H1 (cell line): Measurements from ENCODE around the gene GALNT15. TPM values are rescaled to one million over a fixed set of nuclear protein-coding genes. Genes with fewer than 3 reads are reported as not detected.

ENCODE experiments used
- CTCF ChIA-PET: fragments of 300-600 bp; sonication (Branson Sonifier 250); formaldehyde crosslinking; loops from one replicate; lab custom pipeline; 2021; ENCODE audit not compliant: partially characterized antibody; lab: Charles Lee
- POLR2A ChIA-PET: fragments of 300-600 bp; sonication (Branson Sonifier 250); formaldehyde crosslinking; loops from one replicate; lab custom pipeline; 2021; ENCODE audit warnings: inconsistent platforms; ENCODE audit not compliant: partially characterized antibody; lab: Charles Lee
- DNase-seq, 2 experiments: peaks; one replicate each; pipeline versions ENCODE4 v3.0.0 to v3.0.0-alpha.2; 2010 to 2022; ENCODE audit warnings: low spot score in 2 of 2, low read depth in 1 of 2, mixed read lengths in 1 of 2
- FAIRE-seq: peaks from 2 replicates; lab custom pipeline; 2011; peaks lifted over from hg19 to GRCh38; lab: Jason Lieb, UNC
- H2AFZ ChIP-seq: 2 replicates; pipeline ENCODE4 v1.8.1; 2012; ENCODE audit warnings: low read length, inconsistent platforms
- H2AK5ac ChIP-seq: 2 replicates; pipeline ENCODE4 v1.6.1; 2013; ENCODE audit warnings: low read depth, low read length
- H2BK120ac ChIP-seq: replicated peaks from 2 replicates; pipeline ENCODE3; 2013; ENCODE audit warnings: low read depth, low read length, inconsistent platforms
- H2BK12ac ChIP-seq: 2 replicates; pipeline ENCODE4 v1.6.1; 2013; ENCODE audit warnings: low read depth, low read length
- H2BK15ac ChIP-seq: 2 replicates; pipeline ENCODE4 v1.6.1; 2013; ENCODE audit warnings: low read length
- H2BK20ac ChIP-seq: 2 replicates; pipeline ENCODE4 v1.6.1; 2013; ENCODE audit warnings: low read length
- H2BK5ac ChIP-seq: 2 replicates; pipeline ENCODE4 v1.6.1; 2013; ENCODE audit warnings: low read depth, low read length
- H3K14ac ChIP-seq: 2 replicates; pipeline ENCODE4 v1.6.1; 2013; ENCODE audit warnings: inconsistent platforms; ENCODE audit not compliant: insufficient read length
- H3K18ac ChIP-seq: 2 replicates; pipeline ENCODE4 v1.6.1; 2013; ENCODE audit warnings: low read length; ENCODE audit errors: extremely low read depth
- H3K23ac ChIP-seq: 2 replicates; pipeline ENCODE4 v1.6.1; 2013; ENCODE audit warnings: inconsistent platforms; ENCODE audit not compliant: insufficient read length
- H3K23me2 ChIP-seq: 2 replicates; pipeline ENCODE4 v1.6.1; 2013; ENCODE audit warnings: low read depth, low read length
- H3K27ac ChIP-seq: 2 replicates; pipeline ENCODE4 v1.6.1; 2011; ENCODE audit warnings: low read depth, low read length, inconsistent platforms
- H3K27me3 ChIP-seq, 4 experiments: replicated peaks in 1 of 4; 1 replicate in 1 of 4; 2 replicates in 3 of 4; pipeline versions ENCODE4 v1.6.1 to v1.8.1; 2011 to 2013; ENCODE audit warnings: low read length in 3 of 4, mild to moderate bottlenecking in 3 of 4, inconsistent platforms in 2 of 4, mixed read lengths in 2 of 4, moderate library complexity in 1 of 4; ENCODE audit not compliant: control insufficient read depth in 3 of 4, insufficient read depth in 3 of 4; ENCODE audit errors: extremely low read depth in 1 of 4
- H3K36me3 ChIP-seq, 4 experiments: 2 replicates each; pipeline versions ENCODE4 v1.6.1 to v1.8.1; 2011 to 2013; ENCODE audit warnings: mild to moderate bottlenecking in 4 of 4, low read length in 3 of 4, moderate library complexity in 2 of 4, control low read depth in 1 of 4, inconsistent platforms in 1 of 4; ENCODE audit not compliant: insufficient read depth in 4 of 4, control insufficient read depth in 2 of 4
- H3K4ac ChIP-seq: replicated peaks from 2 replicates; pipeline ENCODE3; 2013; ENCODE audit warnings: low read length, low read depth, mixed read lengths, inconsistent platforms; ENCODE audit not compliant: insufficient read length
- H3K4me1 ChIP-seq, 4 experiments: replicated peaks in 1 of 4; 1 replicate in 1 of 4; 2 replicates in 3 of 4; pipeline versions ENCODE4 v1.6.1 to v1.8.1; 2011 to 2013; ENCODE audit warnings: low read length in 3 of 4, inconsistent platforms in 2 of 4, mixed read lengths in 1 of 4; ENCODE audit not compliant: insufficient read depth in 4 of 4, control insufficient read depth in 3 of 4
- H3K4me2 ChIP-seq, 2 experiments: 2 replicates each; pipeline versions ENCODE4 v1.6.1 to v1.8.1; 2011 to 2013; ENCODE audit warnings: low read depth in 2 of 2, low read length in 2 of 2, control low read depth in 1 of 2, inconsistent platforms in 1 of 2, mild to moderate bottlenecking in 1 of 2; ENCODE audit not compliant: insufficient read depth in 1 of 2
- H3K4me3 ChIP-seq, 4 experiments: fragments of 200-600, 300-600 bp in 1 of 4; sonication (generic), shearing (Covaris generic), sonication (Bioruptor Twin) in 1 of 4; 2 replicates each; pipeline versions ENCODE4 v1.5.1 to v1.8.1; 2011 to 2016; ENCODE audit warnings: low read length in 4 of 4, low read depth in 3 of 4, control low read depth in 2 of 4, inconsistent platforms in 2 of 4, mild to moderate bottlenecking in 2 of 4, mixed read lengths in 1 of 4, moderate library complexity in 1 of 4; ENCODE audit not compliant: insufficient read depth in 2 of 4; ENCODE audit errors: extremely low read depth in 1 of 4
- H3K56ac ChIP-seq: replicated peaks from 2 replicates; pipeline ENCODE3; 2013; ENCODE audit warnings: low read depth, mild to moderate bottlenecking, mixed read lengths, low read length, inconsistent platforms; ENCODE audit not compliant: insufficient read length
- H3K79me1 ChIP-seq: 2 replicates; pipeline ENCODE4 v1.6.1; 2013; ENCODE audit warnings: low read depth, low read length, control low read depth
- H3K79me2 ChIP-seq, 2 experiments: 2 replicates each; pipeline versions ENCODE4 v1.6.1 to v1.8.1; 2012 to 2013; ENCODE audit warnings: low read length in 2 of 2, mild to moderate bottlenecking in 2 of 2, inconsistent platforms in 1 of 2; ENCODE audit not compliant: insufficient read depth in 2 of 2, control insufficient read depth in 1 of 2
- H3K9ac ChIP-seq, 4 experiments: replicated peaks in 1 of 4; 1 replicate in 1 of 4; 2 replicates in 3 of 4; pipeline versions ENCODE4 v1.6.1 to v1.8.1; 2011 to 2013; ENCODE audit warnings: low read depth in 3 of 4, low read length in 3 of 4, control low read depth in 2 of 4, mild to moderate bottlenecking in 2 of 4, moderate library complexity in 2 of 4, inconsistent platforms in 1 of 4; ENCODE audit errors: extremely low read depth in 1 of 4
- H3K9me3 ChIP-seq, 2 experiments: 2 replicates each; pipeline versions ENCODE4 v1.6.1 to v1.8.1; 2012 to 2013; ENCODE audit warnings: mild to moderate bottlenecking in 2 of 2, moderate library complexity in 2 of 2, control low read depth in 1 of 2, inconsistent platforms in 1 of 2, low read depth in 1 of 2, low read length in 1 of 2, mixed read lengths in 1 of 2; ENCODE audit not compliant: insufficient read depth in 2 of 2
- H4K20me1 ChIP-seq, 2 experiments: replicated peaks in 1 of 2; 2 replicates each; pipeline versions ENCODE3 to v1.8.1; 2011 to 2013; ENCODE audit warnings: inconsistent platforms in 2 of 2, low read length in 2 of 2, mild to moderate bottlenecking in 1 of 2; ENCODE audit not compliant: insufficient read depth in 2 of 2, control insufficient read depth in 1 of 2
- H4K5ac ChIP-seq: 2 replicates; pipeline ENCODE4 v1.6.1; 2013; ENCODE audit warnings: low read length, low read depth, mixed read lengths, inconsistent platforms; ENCODE audit not compliant: insufficient read length
- H4K8ac ChIP-seq: 2 replicates; pipeline ENCODE4 v1.8.0; 2013; ENCODE audit warnings: mild to moderate bottlenecking, moderate library complexity, low read length, inconsistent platforms; ENCODE audit not compliant: insufficient read depth; ENCODE audit errors: extremely low read depth
- H4K91ac ChIP-seq: replicated peaks from 2 replicates; pipeline ENCODE3; 2013; ENCODE audit warnings: low read length, mixed read lengths, inconsistent platforms; ENCODE audit not compliant: insufficient read length
- CTBP2 ChIP-seq: IDR thresholded peaks from 2 replicates; pipeline ENCODE4 v1.7.0; 2011; ENCODE audit warnings: borderline replicate concordance, mild to moderate bottlenecking, moderate library complexity, mixed read lengths, low read length; ENCODE audit not compliant: insufficient read depth, insufficient read length
- EP300 ChIP-seq, 2 experiments: IDR thresholded peaks; 1 replicate in 1 of 2; 2 replicates in 1 of 2; pipeline ENCODE4 v1.6.1; 2011 to 2012; ENCODE audit warnings: low read depth in 2 of 2, low read length in 2 of 2, mild to moderate bottlenecking in 2 of 2, borderline replicate concordance in 1 of 2, inconsistent platforms in 1 of 2, moderate library complexity in 1 of 2
- EZH2 ChIP-seq: fragments of 200-600 bp; sonication (generic); IDR thresholded peaks from 2 replicates; pipeline ENCODE4 v1.7.1; 2012; ENCODE audit warnings: low read depth, mild to moderate bottlenecking, moderate library complexity, low read length, inconsistent platforms; ENCODE audit not compliant: severe bottlenecking
- JUND ChIP-seq: IDR thresholded peaks from 2 replicates; pipeline ENCODE4 v1.6.1; 2011; ENCODE audit warnings: mild to moderate bottlenecking, improper control_type of control experiment, low read length
- POLR2A ChIP-seq, 2 experiments: IDR thresholded peaks; 1 replicate in 1 of 2; 2 replicates in 1 of 2; pipeline ENCODE4 v1.6.1; 2011; ENCODE audit warnings: low read depth in 2 of 2, low read length in 2 of 2, mild to moderate bottlenecking in 2 of 2; ENCODE audit errors: control extremely low read depth in 1 of 2
- SP1 ChIP-seq: IDR thresholded peaks from 2 replicates; pipeline ENCODE4 v1.6.1; 2011; ENCODE audit warnings: low read depth, low read length
- SP2 ChIP-seq: IDR thresholded peaks from 2 replicates; pipeline ENCODE4 v1.6.1; 2012; ENCODE audit warnings: mild to moderate bottlenecking, low read length, inconsistent platforms
- TCF12 ChIP-seq: IDR thresholded peaks from 2 replicates; pipeline ENCODE4 v1.6.1; 2011; ENCODE audit warnings: low read depth, mild to moderate bottlenecking, low read length
- ZNF274 ChIP-seq: IDR thresholded peaks from 2 replicates; pipeline ENCODE4 v1.7.0; 2012; ENCODE audit warnings: low read length, borderline replicate concordance; ENCODE audit errors: extremely low read depth
- WGBS, 2 experiments: shearing (Covaris generic) in 1 of 2; methylation state at CpG; one replicate each; pipeline versions ENCODE4 v1.1.6 to v1.1.7; 2013 to 2015; ENCODE audit warnings: low lambda C conversion rate in 2 of 2, mixed read lengths in 2 of 2, inconsistent platforms in 1 of 2, low coverage in 1 of 2, missing lambda C conversion rate in 1 of 2; ENCODE audit not compliant: insufficient replicate concordance in 2 of 2, insufficient coverage in 1 of 2, insufficient read length in 1 of 2; ENCODE audit errors: extremely low coverage in 1 of 2, missing lambda C conversion rate in 1 of 2; 5-methylcytosine and 5-hydroxymethylcytosine counted together
- polyA plus RNA-seq, 7 experiments: library from polyadenylated mRNA; depleted of rRNA in 3 of 7; stranded (reverse) in 5 of 7; unstranded in 2 of 7; fragments of >200 nt in 5 of 7; fragments of 200-250 nt in 2 of 7; gene quantifications; 1 replicate in 5 of 7; 2 replicates in 1 of 7; 4 replicates in 1 of 7; pipeline versions ENCODE4 v1.2.1 to v1.2.3, GENCODE V29; 2011 to 2013; ENCODE audit warnings: missing spikeins in 2 of 7, mixed read lengths in 2 of 7
- total RNA-seq: library from RNA; stranded (reverse); fragmentation: NEBNext Ultra II Directional; extraction: Animal tissue kit (Norgen Biotek cat#: 25700); gene quantifications from 2 replicates; pipeline ENCODE4 v1.2.1, GENCODE V29; 2021

Gene GALNT15
- total and polyA plus RNA-seq, 2 of the 8 experiments (the other 6 are each of a cell fraction or from before 2014, with no cell fraction given) = 0.02 TPM; not detected in 1

DNA sequence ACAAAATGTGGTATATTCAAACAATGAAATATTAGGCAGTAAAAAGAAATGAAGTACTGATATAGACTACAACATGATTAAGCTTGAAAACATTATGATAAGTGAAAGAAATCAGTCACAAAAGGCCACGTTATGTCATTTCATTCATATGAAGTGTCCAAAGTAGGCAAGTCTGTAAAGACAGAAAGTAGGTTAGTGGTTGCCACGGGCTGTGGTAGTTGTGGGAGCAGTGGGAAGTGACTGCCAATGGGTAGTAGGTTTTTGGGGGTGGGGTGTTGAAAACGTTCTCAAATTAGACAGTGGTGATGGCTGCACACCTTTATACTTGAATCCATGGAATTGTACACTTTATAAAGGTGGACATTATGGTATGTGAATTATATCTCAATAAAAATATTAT lies 12.1 kb downstream of the GALNT15 start:
- H3K36me3 ChIP-seq = no peaks in the 10 kb centered on the region
- no peak overlapping the region for H2AK5ac ChIP-seq
- H3K27ac ChIP-seq = no peak overlapping the region
- no peaks in the 10 kb centered on the region for H3K79me2 ChIP-seq
- H3K9me3 ChIP-seq = no peaks in the 10 kb centered on the region
- DNase-seq (no peak), FAIRE-seq (no peak)
- no peak overlapping the region for H2AFZ ChIP-seq
- no peak overlapping the region for H3K14ac ChIP-seq
- H4K8ac ChIP-seq = no peak overlapping the region
- H4K91ac ChIP-seq = no peak overlapping the region
- no peak overlapping the region for H3K23ac ChIP-seq
- no peak overlapping the region for H2BK120ac ChIP-seq
- ChIA-PET CTCF (interaction anchor here (0.7 to 4.2 kb wide), 4 partner anchors 62 to 375 kb away, joined by 3 to 18 read pairs (median 3); no protein-coding TSS in a partner anchor), POLR2A (no interaction called here)
- H3K23me2 ChIP-seq = no peaks in the 10 kb centered on the region
- no peak overlapping the region for H3K4me2 ChIP-seq
- H4K20me1 ChIP-seq = no peaks in the 10 kb centered on the region
- no peak overlapping the region for H3K9ac ChIP-seq
- H2BK5ac ChIP-seq = no peak overlapping the region
- no peak overlapping the region for H3K4ac ChIP-seq
- no peaks in the 10 kb centered on the region for H3K27me3 ChIP-seq
- no peak overlapping the region for H2BK12ac ChIP-seq
- no peak overlapping the region for H3K56ac ChIP-seq
- H3K79me1 ChIP-seq = no peaks in the 10 kb centered on the region
- H2BK20ac ChIP-seq = no peak overlapping the region
- H4K5ac ChIP-seq = no peak overlapping the region
- TF ChIP-seq JUND = no peak
- no peak for TF ChIP-seq SP1
- no peak for TF ChIP-seq POLR2A (IDR thresholded peaks at IDR 0.05; ENCODE audit: control extremely low read depth in 1 of 2, low read depth in 2 of 2, low read length in 2 of 2)
- TF ChIP-seq EP300 (IDR thresholded peaks at IDR 0.05; ENCODE audit: borderline replicate concordance in 1 of 2, low read depth in 2 of 2, low read length in 2 of 2) = no peak
- no peak for TF ChIP-seq CTBP2
- no peak for TF ChIP-seq TCF12
- no peak for TF ChIP-seq SP2
- no peak for TF ChIP-seq ZNF274
- no peak for TF ChIP-seq EZH2
- H3K4me3 ChIP-seq = no peak overlapping the region
- no peak overlapping the region for H3K18ac ChIP-seq
- H2BK15ac ChIP-seq = no peak overlapping the region
- no peaks in the 10 kb centered on the region for H3K4me1 ChIP-seq
- whole genome bisulfite sequencing, 2 experiments = 76% methylated on average over 3 of the region's 3 CpGs; no CpG with 5 or more reads in 1 of the 2 experiments
